HG02642 (cell line): ENCODE results near the gene CCR9.
"Not testable (repeated sequence)": the region's sequence is repeated elsewhere in the genome, so short reads cannot be mapped to it uniquely, and the experiment has no call there.

Experiments used
- ATAC-seq: cut with Tn5 transposase; IDR thresholded peaks from one replicate; pipeline ENCODE4 v1.9.1; 2021; ENCODE audit warnings: mild to moderate bottlenecking; ENCODE audit not compliant: unreplicated experiment, poor library complexity

Gene CCR9, protein sequence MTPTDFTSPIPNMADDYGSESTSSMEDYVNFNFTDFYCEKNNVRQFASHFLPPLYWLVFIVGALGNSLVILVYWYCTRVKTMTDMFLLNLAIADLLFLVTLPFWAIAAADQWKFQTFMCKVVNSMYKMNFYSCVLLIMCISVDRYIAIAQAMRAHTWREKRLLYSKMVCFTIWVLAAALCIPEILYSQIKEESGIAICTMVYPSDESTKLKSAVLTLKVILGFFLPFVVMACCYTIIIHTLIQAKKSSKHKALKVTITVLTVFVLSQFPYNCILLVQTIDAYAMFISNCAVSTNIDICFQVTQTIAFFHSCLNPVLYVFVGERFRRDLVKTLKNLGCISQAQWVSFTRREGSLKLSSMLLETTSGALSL

DNA sequence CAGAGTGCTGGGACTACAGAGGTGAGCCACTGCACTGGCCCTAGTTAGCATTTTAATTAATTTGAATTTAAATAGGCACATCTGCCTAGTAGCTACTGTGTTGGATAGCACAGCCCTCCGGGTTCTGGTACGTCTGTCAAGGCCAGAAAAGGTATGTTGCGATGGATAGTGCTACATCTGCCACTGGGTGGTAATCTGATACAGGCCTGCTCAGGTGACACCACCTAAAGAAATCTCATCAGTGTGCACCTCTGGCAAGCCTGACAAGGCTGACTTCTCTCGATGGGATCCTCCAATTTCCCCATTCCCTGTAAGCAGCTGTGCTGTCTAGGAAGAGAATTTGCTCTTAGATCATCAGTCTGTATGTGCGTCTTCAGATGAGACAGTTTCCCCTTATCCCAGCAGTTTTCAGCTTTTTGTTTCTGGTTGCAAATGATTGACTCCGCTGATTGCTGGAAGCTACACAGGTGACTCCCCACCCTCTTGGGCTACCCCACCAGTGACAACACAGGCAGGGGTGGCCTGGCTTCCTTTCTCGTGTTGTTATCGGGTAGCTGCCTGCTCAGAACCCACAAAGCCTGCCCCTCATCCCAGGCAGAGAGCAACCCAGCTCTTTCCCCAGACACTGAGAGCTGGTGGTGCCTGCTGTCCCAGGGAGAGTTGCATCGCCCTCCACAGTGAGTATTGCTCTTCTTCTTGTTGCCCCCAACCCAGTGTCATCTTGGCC lies at the start of gene CCR9:
TSS of gene CCR9 (plus strand) at position 565 of the 727 bp plus-strand sequence. CDS start 8,391 bp downstream, outside the sequence.
- no peak for ATAC-seq

DNA sequence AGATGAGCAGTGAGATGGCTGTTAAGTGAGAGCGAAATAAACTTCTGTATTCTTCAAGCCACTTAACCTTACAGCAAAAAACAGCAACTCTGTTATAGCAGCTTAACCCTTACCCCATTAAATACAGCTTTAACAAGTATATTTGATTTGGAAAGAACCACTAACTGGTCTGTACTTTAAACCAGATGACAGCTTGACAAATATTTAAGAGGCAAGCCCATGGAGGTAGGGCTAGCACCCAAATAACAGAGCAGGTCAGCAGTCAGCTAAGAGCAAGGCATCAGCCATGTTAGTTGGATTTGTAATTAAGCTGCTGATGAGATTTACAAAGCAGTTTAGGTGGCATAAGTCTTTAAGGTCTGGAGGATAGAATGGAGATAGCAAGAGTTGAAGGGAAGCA lies 47.9 kb upstream of the CCR9 start:
- no peak for ATAC-seq

DNA sequence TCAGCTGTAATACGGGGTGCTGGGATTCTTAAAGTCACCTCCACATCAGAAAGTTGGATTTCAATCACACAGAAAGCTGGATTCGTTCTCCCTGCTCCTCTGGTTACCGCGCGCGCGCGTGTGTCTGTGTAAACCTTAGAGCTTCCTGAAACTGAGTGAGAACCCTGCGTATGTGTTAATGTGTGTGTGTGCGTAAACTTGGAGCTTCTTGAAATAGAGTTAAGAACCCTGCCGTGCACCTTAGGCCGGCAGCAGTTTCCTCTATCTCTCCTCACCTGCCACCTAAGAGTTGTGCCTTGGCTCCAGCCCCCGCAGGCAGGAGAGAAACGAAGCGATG lies 45.0 kb upstream of the CCR9 start:
- ATAC-seq, result peak; percentile 8

DNA sequence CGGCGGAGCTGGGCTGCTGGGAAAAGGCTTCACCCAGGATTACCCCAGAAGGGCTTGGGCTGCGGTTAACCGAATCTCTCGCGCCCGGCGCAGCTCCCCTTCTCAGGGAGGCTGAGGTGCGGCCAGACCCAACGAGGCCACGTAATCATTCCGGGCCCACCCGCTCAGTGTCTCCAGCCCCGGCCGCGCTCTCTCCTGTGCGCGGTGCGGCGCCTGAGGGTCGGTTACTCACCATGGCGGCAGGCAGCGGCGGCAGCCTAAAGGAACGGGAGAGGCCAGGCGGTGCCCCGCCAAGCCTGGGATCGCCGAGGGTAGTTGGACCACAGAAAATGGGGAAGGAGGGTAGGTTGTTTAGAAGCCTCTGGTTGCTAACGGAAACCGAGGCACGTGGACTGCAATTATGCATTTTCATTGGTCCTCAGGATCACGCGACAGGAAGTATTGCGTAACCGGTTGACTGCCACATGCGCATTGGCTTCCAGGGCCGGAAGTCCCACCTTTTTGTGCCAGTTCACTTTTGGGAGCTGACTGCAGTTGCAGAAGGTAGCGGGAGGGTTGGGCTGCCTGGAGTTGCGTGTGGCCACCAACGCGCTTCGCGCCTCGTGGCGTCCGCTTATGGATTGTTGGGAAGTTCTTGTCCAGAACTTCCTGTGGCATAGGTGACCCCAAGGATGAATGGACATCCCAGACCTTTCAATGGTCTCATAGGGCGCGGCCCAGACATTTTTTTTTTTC lies 44.4 kb upstream of the CCR9 start, which contains the start of gene LZTFL1:
TSS of gene LZTFL1 (minus strand) at position 363 of the 735 bp plus-strand sequence. CDS start at position 235, 128 bp downstream.
- ATAC-seq, result peak; percentile 90

DNA sequence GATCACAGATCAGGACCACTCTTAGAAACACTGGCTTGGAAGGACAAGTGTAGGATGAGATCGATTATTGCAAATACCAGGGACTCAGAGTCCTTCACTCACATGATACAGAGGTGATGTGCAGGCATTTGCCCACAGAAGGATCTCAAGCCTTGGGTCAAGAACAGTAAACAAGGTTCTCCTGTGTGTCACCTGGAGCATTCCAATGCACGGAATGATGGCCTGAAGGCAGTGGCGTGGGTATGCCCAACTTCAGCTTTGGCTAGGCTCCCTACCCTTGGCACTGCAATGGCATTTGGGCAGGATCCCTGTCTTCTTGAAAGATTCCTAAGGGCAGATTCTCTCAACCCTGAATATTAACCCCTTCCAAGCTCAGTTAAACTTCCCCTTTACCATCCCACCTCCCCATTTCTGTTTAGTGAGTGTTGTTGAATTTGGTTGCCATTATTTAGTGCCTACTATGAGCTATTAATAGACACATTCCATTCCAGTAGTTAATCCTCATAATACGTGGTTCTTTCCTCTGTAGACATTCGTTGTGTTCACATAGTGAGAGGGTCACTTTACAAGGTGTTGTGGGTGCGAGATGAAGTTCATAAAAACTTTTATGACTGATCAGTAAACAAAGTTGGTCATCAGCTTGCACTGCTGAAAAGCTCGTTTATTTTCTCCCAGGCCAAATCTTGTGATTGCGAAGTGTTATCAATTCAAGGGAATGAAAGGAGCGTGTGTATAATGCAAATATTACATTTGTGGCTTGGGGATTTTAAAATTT lies 43.3 kb upstream of the CCR9 start:
- ATAC-seq, result no peak

DNA sequence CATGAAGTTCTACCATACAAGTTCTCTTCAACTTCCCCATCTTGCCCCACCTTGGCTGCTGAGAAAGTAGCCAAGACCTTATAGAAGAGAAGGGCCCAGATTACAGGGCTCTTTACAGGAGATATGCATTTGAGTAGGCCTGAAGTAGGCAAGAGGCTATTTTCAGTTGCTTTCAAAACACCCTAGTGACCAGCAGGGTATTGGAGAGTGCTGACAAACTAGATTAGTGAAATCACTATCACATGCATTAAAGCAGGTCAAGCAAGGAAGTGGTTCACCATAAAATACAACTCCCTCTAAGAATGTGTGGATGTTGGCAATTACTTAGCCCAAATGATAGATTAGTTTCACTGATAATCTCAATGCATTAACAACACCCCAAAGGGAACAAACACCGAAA lies 41.7 kb upstream of the CCR9 start:
- ATAC-seq, result no peak

DNA sequence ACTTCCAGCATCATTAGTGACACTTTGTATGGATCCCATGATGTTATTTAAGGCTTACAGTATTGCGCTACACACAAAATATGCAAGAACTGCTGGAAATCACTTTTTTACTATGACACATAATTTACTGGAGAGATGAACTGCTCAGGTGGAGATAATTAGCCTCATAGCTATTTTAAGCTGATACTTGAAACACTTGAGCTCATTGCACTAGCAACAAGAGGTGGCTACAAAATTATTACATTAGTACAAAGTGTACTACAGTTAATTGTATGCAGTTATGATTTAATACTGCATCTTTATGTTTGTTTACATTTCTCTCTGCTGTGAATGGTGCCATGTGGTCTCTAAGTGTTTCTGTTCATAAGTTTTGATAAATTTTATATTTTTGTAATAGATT lies 38.0 kb upstream of the CCR9 start:
- no peak for ATAC-seq

DNA sequence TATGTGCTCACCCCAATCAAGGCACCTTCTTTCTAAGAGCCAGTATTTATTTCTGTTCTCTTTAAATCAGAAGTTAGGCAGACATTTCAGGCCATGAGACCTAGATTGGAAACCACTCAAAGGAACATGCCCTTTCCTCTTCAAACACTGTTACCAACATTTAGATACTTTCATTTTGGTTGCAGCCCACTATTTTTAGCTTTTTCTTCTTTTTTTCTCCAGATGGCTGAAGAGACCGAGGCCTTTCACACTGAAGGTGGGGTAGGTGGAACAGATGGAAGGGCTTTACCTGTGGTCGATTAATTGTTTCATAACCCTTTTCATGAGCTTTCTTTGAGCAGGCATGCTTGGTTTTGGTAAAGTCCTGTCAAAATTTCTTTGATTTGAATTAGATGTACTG lies 33.5 kb upstream of the CCR9 start:
- no peak for ATAC-seq

DNA sequence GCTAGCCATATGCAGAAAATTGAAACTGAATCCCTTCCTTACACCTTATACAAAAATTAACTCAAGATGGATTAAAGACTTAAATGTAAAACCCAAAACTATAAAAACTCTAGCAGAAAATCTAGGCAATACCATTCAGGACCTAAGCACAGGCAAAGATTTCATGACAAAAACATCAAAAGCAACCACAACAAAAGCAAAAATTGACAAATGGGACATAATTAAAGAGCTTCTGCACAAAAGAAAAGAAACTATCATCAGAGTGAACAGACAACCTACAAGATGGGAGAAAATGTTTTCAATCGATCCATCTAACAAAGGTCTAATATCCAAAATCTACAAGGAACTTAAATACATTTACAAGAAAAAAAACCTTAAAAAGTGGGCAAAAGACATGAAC lies 30.0 kb upstream of the CCR9 start:
- ATAC-seq, result not testable (repeated sequence)

DNA sequence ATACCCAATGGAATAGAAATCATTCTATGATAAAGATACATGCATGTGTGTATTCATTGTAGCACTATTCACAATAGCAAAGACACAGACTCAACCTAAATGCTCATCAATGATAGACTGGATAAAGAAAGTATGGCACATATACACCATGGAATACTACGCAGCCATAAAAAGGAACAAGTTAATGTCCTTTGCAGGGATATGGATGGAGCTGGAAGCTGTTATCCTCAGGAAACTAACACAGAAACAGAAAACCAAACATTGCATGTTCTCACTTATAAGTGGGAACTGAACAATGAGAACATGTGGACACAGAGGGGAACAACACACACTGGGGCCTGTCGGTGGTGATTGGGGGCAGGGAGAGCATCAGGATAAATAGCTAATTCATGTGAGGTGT lies 29.3 kb upstream of the CCR9 start:
- not testable (repeated sequence) for ATAC-seq

DNA sequence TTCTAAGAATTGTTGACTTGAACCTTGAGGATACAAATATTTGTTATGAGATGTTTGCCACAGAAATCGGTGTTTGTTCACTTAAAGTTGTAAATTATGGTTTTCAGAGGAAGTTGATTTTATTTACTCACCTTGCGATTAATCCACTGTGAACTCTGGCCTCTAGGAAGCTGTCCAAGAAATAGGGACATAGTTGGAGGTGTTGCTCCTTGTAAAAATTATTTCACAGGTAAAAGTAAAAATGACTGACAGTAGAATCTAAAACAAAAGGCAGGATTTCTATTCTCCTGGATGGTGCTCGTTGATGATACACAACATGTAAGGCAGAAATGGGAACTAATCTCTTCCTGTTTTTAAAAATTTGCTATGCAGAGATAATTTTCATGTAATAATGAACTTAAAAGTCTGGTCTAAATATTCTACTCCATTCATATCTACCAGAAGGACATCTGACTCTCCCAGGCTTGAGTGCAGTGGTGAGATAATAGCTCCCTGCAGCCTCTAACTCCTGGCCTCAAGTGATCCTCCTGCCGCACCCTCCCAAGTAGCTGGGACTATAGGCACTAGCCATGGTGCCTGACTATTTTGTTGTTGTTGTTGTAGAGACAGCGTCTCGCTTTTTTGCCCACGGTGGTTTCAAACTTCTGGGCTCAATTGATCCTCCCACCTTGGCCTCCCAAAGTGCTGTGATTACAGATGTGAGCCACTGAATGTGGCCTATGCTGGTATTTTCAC lies 27.4 kb upstream of the CCR9 start:
- no peak for ATAC-seq

DNA sequence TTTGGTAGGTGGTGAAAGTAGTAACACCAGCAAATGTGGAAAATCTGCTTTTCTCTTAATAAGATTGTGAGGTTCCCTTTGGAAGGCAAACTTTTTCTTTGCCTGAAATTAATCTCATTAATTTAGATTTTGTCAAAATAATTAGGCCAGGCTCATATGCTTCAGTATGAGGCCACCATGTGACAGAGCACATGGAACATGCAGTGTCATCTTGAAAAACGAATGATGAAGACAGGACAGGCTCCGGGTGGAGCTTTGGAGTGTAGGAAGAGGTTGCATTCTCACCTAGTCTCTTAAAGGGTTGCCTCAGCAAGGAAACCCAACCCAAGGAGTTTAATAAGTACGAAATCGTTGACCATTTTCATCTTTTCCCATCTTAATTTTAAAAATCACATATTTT lies 25.9 kb upstream of the CCR9 start:
- no peak for ATAC-seq

DNA sequence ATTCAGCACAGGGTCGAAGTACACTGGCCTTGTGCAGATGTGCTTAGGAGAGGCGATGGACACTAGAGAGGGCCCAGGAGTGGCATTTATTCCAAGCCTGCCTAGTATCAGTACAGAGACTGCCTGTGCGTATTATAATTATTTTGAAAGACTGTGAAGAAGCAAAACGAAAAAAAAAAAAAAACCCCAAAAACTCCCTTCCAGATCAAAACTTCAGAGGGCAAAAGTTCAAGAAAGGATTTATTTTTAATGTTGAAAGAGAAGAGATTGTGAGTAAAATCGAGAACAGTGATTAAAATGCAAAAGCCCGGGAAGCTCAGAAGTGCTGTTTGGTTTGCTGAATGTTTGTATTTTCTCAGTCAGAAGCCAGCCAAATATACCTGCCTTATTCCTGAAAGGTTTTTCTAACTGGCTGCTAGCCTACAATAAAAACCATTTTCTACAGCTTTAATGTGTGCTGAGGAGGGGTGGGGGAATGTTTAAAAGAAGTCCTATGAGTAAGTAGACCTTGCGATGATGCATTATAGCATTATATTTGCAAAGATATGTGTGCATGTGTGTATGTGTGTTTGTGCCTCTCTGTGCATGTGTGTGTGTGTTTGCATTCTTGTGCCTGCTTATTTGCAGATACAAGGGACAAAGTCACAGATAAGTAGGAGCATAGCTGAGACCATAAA lies 25.2 kb upstream of the CCR9 start:
- ATAC-seq, result peak; percentile 65

DNA sequence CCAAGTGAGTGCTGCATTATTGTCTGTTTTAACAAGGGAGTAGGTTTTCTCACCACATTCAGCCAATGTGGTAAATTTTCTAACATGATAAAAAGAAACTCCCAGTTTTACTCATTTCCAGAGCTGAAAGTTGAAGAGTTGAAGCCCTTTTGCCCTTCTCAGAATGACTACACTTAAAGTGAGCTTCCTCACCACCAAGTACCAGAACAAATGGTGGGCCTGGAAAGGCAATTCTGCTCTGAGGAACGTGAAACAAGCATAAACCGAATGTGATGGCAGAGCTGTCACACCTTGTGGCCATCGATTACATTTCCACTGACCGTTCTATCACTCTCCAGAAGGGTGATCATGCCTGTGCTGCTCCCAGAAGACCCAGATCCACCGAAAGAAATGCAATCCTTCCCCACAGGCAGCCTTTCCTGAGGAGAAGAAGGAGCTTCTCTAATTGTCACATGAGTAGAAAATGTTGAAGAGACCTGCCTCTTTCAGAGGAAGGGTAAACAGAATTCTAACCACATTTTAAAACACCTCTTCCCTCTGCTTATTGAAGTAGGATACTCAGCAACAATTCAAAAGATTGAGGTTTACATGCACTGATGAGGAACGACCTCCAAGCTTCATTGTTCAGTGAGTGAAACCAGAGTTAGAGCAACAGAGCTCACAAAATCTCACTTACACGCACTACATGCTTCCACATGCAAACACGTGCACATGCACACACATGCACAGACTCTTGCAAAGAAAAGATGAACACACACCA lies 21.4 kb upstream of the CCR9 start:
- peak; percentile 62 for ATAC-seq

DNA sequence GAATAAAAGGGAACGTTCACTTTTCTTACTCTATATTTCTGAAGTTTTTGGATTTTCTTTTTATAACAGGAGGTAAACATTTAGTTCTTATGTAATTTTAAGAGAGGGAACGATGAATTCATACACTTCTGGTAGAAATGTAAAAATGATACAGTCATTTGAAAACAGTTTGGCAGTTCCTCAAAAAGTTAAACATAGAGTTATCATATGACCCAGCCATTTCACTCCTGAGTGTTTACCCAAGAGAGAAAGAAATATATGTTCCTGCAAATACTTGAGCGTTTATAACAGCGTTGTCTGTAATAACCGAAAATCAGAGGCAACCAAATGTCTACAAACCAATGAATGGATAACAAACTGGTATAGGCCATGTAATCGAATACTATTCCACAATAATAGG lies 20.8 kb upstream of the CCR9 start:
- no peak for ATAC-seq

DNA sequence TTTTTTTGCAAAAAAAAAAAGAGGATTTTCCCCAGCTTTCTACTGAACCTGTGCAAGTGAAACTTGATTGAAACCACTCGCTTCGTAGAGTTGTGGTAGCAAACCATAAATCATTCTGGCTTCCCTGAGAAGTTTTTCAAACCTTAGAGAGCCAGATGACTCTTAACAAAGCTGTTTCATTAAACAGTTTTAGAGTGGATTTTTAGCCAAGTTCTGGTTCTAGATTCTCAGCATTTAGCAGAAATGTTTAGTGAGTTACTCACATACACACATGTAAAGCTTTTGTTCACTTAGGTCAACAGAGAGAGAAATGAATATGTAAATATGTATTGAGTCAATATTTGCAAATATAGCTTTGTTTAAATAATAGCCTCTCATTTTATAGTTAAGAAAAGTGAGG lies 18.1 kb upstream of the CCR9 start:
- no peak for ATAC-seq

DNA sequence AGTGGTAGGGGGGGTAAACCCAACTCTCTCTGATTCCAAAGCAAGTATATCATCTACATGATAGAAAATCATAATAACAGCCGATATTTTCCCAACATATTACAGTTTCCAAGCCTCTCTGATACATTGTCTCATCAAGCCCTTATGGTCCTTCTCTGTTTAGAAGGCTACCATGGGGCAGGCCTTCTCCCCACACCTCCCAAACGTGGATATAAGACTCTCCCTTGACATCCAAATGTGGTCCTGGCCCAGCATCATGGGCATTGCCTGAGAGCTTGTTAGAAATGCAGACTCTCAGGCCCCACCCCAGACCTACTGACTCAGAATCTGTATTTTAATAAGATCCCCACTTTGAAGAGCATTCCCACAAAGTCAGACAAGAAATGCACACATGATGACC lies 17.7 kb upstream of the CCR9 start:
- no peak for ATAC-seq

DNA sequence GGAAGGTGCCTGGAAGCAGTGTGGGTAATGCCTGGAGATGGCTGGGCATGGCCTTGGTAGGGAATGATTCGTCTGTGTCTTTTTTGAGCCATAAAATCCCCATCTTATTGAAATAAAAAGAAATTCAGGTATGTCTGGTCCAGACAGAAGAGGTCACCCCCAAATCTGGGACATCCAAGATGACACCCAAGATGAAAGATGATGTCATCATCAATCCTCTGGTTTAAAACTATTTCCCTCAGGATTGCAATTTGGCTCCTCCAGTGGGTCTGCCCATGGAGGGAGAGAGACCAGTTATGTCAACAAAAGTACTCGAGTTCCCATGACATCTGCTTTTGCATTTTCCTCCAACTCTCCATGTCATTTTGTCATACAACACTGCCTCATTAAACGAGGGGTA lies 16.7 kb upstream of the CCR9 start:
- ATAC-seq, result no peak

DNA sequence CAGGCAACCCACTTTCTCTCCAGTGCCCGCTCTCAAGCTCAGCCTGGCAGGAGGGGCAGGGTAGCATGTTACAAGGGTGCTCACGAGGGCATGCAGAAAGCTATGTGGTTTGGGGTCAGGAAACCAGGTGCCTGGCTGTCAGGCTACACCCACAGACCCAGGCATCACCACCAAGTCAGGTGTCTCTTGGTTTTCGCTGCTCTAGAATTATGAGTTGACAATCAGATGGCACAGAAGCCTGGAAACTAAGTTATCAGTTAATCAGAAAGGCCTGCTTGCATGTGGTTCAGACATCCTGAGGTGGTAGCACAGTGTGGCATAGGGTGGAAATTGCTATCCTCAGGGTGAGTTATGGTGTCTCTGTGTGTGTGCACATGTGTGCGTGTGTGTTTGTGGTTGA lies 16.2 kb upstream of the CCR9 start:
- no peak for ATAC-seq
